Muscle layer of duodenum (tissue), 2 donors: Measurements from ENCODE around the gene NBPF1.
"Not testable (repeated sequence)": the region's sequence is repeated elsewhere in the genome, so short reads cannot be mapped to it uniquely, and the experiment has no call there.

Experiments
- H3K27ac ChIP-seq: one replicate; pipeline ENCODE4 v1.7.0; 2013; ENCODE audit warnings: mild to moderate bottlenecking, low read length
- H3K27me3 ChIP-seq: one replicate; pipeline ENCODE4 v1.7.0; 2013; ENCODE audit warnings: low read depth, mild to moderate bottlenecking, control low read depth, low read length
- H3K36me3 ChIP-seq, 2 donors: one replicate each; pipeline ENCODE4 v1.7.0; 2013; ENCODE audit warnings: low read length in 2 of 2, control low read depth in 1 of 2, mild to moderate bottlenecking in 1 of 2; ENCODE audit not compliant: insufficient read depth in 2 of 2, control insufficient read depth in 1 of 2
- H3K4me1 ChIP-seq, 2 donors: one replicate each; pipeline ENCODE4 v1.7.0; 2013; ENCODE audit warnings: low read length in 2 of 2, mild to moderate bottlenecking in 2 of 2, control low read depth in 1 of 2, moderate library complexity in 1 of 2; ENCODE audit not compliant: insufficient read depth in 2 of 2, control insufficient read depth in 1 of 2
- H3K4me3 ChIP-seq, 2 donors: one replicate each; pipeline ENCODE4 v1.7.0; 2013; ENCODE audit warnings: low read length in 2 of 2, low read depth in 1 of 2, mild to moderate bottlenecking in 1 of 2
- H3K9me3 ChIP-seq, 2 donors: one replicate each; pipeline ENCODE4 v1.7.0; 2013; ENCODE audit warnings: low read length in 2 of 2, control low read depth in 1 of 2, mild to moderate bottlenecking in 1 of 2; ENCODE audit not compliant: control insufficient read depth in 1 of 2
- donor health status: healthy.

Gene NBPF1

GRCh38 chr1:16613185-16614147 lies at the start of gene NBPF1:
TSS of gene NBPF1 (minus strand) at chr1:16613564.
- Histone ChIP-seq H3K9me3 (no peaks in the 10 kb centered on the region), H3K27ac (peak within 1 kb of the TSS; percentile 52), H3K4me3 (peak within 1 kb of the TSS; percentile 52 to 99), H3K36me3 (peaks cover 4 to 20% of the 10 kb centered on the region in 2 donors), H3K4me1 (peaks cover 0 to 16% of the 10 kb centered on the region in 2 donors), H3K27me3 (no peaks in the 10 kb centered on the region)

DNA sequence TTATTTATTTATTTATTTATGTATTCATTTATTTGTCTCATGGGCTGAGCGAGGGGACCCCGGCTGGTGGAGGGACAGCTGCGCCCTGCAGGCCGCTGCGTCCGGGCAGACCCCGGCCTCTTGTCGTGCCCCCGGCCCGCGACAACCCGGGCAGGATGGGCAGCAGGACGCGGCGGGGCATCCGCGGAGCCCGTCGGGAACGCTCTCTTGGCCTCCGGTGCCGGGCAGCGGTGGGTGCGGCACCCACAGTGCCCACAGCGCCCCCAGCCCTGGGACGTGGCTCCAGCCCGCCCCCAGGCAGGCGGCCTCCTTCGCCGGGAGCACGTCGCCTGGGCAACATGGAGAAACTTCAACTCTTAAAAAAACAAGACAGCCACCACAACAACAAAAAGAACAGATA lies 44.9 kb upstream of the NBPF1 start:
- not testable (repeated sequence) for H3K27ac ChIP-seq, H3K36me3 ChIP-seq, H3K9me3 ChIP-seq, H3K27me3 ChIP-seq, H3K4me1 ChIP-seq, H3K4me3 ChIP-seq

DNA sequence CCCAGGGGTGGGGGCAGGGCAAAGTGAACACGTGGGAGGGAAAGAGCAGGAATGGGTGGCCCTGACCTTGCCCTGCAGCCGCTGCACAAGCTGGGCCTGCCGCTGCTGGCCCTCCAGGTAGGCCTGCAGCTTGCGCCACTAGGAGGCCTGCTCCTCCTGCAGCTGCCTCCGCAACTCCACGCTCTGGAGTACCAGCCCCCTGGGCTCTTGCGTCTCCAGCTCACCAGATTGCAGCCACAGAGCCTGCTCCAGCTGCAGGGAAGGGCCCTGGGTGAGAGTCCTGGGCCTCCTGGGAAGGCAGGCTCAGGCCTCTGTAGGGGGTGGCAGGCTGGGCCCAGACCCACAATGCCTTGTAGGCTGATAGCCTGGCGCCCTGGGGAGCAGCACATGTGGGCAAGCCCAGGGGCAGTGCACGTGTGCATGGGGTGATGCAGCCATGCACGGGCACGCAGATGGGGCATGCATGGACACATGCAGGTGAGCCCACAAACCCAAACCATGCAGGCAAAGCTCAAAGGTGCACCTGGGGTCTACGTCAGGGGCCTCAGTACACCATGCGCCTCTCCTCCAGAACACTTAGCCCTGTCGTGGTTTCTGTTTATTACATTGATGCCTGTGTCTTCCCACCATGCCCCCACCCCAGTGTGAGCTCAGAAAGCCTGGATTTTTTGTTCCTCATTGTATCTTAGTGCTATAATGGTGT lies 43.8 kb upstream of the NBPF1 start:
- H3K4me3 ChIP-seq, H3K36me3 ChIP-seq, H3K27ac ChIP-seq, H3K4me1 ChIP-seq, H3K9me3 ChIP-seq, H3K27me3 ChIP-seq: not testable (repeated sequence)

- H3K9me3 ChIP-seq, H3K4me1 ChIP-seq, H3K4me3 ChIP-seq, H3K27me3 ChIP-seq, H3K36me3 ChIP-seq, H3K27ac ChIP-seq: not testable (repeated sequence)
These were observed 43.2 kb upstream of the NBPF1 start for GRCh38 chr1:16656574-16656973.

DNA sequence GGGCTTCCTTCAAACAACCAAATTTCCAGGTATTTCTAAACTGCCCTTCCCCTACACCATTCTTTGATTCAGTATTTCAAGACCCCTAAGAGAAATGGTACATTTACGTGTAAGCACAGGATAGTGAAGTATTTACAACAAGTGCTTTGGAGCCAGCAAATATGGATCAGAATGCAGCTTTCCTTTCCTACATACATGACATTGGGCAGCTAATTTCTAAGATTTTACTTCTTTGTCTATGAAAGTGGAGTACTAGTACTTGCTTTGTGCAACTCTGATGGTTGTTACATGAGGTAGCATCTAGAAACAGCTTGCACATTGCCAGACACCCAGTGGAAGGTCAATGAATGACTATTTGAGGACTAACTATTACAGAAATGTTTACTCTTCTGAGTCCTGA lies 38.2 kb upstream of the NBPF1 start:
- H3K9me3 ChIP-seq, H3K36me3 ChIP-seq, H3K27me3 ChIP-seq, H3K27ac ChIP-seq, H3K4me3 ChIP-seq, H3K4me1 ChIP-seq: not testable (repeated sequence)

DNA sequence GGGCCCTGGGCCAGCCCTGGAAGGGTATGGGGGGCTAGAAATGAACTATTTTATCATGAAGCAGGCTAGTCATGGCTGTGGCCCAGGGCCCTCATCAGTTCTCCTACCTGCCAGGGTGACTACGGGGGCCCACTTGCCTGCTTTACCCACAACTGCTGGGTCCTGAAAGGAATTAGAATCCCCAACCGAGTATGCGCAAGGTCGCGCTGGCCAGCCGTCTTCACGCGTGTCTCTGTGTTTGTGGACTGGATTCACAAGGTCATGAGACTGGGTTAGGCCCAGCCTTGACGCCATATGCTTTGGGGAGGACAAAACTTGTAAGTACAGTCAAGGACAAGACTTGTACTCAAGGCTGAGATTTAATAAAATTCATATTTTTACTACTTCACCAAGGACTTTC lies 36.6 kb upstream of the NBPF1 start:
- H3K27me3 ChIP-seq, H3K36me3 ChIP-seq, H3K4me1 ChIP-seq, H3K4me3 ChIP-seq, H3K27ac ChIP-seq, H3K9me3 ChIP-seq: not testable (repeated sequence)

- H3K27me3 ChIP-seq, H3K4me3 ChIP-seq, H3K4me1 ChIP-seq, H3K27ac ChIP-seq, H3K9me3 ChIP-seq, H3K36me3 ChIP-seq: not testable (repeated sequence)
These were observed 36.0 kb upstream of the NBPF1 start for GRCh38 chr1:16649390-16649789.

DNA sequence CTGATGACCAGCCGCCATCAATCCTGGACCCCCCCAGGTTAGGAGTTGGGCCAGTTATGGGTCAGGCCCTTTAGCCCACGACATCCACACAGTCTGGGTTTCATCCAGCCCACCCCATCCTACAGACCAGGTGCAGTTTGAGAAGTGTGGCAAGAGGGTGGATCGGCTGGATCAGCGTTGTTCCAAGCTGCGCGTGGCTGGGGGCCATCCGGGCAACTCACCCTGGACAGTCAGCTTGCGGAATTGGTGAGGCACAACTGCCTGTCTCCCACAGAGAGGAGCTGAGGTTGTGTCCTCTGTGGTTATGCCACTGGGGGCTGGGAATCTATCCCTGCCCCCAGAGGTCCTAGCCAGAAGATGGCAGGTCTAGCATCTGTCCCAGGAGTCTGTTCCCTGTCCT lies 35.4 kb upstream of the NBPF1 start:
- H3K9me3 ChIP-seq, result not testable (repeated sequence)

GRCh38 chr1:16648250-16648649 lies 34.9 kb upstream of the NBPF1 start:
- H3K27me3 ChIP-seq, H3K9me3 ChIP-seq, H3K27ac ChIP-seq, H3K36me3 ChIP-seq, H3K4me3 ChIP-seq: not testable (repeated sequence)
- peaks cover 9 to 17% of the 10 kb centered on the region in 2 donors for H3K4me1 ChIP-seq

More for the DNA sequence above, 35.4 kb upstream of the NBPF1 start:
- H3K27ac ChIP-seq, H3K4me3 ChIP-seq, H3K36me3 ChIP-seq, H3K27me3 ChIP-seq: not testable (repeated sequence)
- peaks cover 4 to 12% of the 10 kb centered on the region in 2 donors for H3K4me1 ChIP-seq

DNA sequence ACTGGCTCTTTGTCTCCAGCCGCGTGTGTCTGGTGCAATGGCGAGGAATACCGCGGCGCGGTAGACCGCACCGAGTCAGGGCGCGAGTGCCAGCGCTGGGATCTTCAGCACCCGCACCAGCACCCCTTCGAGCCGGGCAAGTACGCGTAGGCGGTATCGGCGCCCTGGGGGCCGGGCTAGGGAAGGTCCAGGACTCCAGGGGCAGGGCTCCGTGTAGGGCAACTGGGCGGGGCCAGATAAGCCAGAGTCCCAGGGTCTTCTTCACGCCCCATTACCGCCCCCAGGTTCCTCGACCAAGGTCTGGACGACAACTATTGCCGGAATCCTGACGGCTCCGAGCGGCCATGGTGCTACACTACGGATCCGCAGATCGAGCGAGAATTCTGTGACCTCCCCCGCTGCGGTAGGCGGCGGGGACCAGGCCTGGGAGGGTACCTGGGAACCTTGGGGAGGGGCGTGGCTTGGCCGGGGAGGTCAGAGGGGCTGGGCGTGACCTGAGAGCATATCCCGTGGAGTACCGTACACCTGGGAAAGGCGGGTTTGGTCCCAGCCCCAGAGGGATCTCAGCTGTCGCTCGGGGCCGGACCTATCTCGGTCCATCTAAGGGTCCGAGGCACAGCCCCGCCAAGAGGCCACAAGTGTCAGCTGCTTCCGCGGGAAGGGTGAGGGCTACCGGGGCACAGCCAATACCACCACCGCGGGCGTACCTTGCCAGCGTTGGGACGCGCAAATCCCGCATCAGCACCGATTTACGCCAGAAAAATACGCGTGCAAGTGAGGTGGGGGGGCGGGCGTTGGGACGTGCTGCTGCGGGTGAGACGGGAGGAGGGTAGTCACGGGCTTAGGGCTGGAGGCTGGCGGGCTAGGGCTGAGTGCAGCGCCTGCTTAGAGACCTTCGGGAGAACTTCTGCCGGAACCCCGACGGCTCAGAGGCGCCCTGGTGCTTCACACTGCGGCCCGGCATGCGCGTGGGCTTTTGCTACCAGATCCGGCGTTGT lies 34.1 kb upstream of the NBPF1 start:
- not testable (repeated sequence) for H3K36me3 ChIP-seq, H3K27ac ChIP-seq

DNA sequence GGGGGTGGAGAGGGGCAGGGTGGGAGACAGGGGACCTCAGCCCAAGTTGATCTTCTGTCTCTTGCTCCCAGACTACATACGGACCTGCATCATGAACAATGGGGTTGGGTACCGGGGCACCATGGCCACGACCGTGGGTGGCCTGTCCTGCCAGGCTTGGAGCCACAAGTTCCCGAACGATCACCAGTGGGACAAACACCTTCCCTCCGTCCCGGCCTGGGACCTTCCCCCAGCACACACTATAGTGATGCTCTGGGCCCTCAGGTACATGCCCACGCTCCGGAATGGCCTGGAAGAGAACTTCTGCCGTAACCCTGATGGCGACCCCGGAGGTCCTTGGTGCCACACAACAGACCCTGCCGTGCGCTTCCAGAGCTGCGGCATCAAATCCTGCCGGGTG lies 33.4 kb upstream of the NBPF1 start:
- not testable (repeated sequence) for H3K9me3 ChIP-seq, H3K36me3 ChIP-seq, H3K27me3 ChIP-seq, H3K27ac ChIP-seq, H3K4me3 ChIP-seq
- peaks cover 13 to 32% of the 10 kb centered on the region in 2 donors for H3K4me1 ChIP-seq

More for the DNA sequence above, 34.1 kb upstream of the NBPF1 start:
- H3K27me3 ChIP-seq, H3K4me3 ChIP-seq, H3K9me3 ChIP-seq: not testable (repeated sequence)
- H3K4me1 ChIP-seq, result peaks cover 13 to 25% of the 10 kb centered on the region in 2 donors
